Sigmoid colon (tissue), 7 donors: ENCODE results near the gene RAB13. TPM values are rescaled to one million over a fixed set of nuclear protein-coding genes. Genes with fewer than 3 reads are reported as not detected.

ENCODE experiments used
- DNase-seq: peaks from one replicate; pipeline ENCODE4 v3.0.0-alpha.2; 2019
- H3K27ac ChIP-seq, 4 donors: fragments of 200-600 bp; sonication (generic); one replicate each; pipeline ENCODE4 v1.5.1; 2016 to 2019; ENCODE audit warnings: mild to moderate bottlenecking in 1 of 4
- H3K27me3 ChIP-seq, 3 donors: fragments of 200-600 bp; sonication (generic); one replicate each; pipeline ENCODE4 v1.5.1; 2019; ENCODE audit warnings: mild to moderate bottlenecking in 1 of 3
- H3K36me3 ChIP-seq, 4 donors: fragments of 200-600 bp; sonication (generic); one replicate each; pipeline ENCODE4 v1.5.1; 2016 to 2019
- H3K4me1 ChIP-seq, 4 donors: fragments of 200-600 bp; sonication (generic); one replicate each; pipeline ENCODE4 v1.5.1; 2017 to 2019
- H3K4me3 ChIP-seq, 4 donors: fragments of 200-600 bp; sonication (generic); one replicate each; pipeline ENCODE4 v1.5.1; 2017 to 2019; ENCODE audit warnings: mild to moderate bottlenecking in 2 of 4, moderate library complexity in 1 of 4
- H3K9me3 ChIP-seq, 4 donors: fragments of 200-600 bp in 3 of 4; sonication (generic) in 3 of 4; one replicate each; pipeline versions ENCODE4 v1.5.1 to v1.6.1; 2013 to 2019
- EP300 ChIP-seq, 4 donors: sonication (generic); formaldehyde crosslinking; IDR thresholded peaks; one replicate each; pipeline ENCODE4 v1.6.1; 2017; ENCODE audit warnings: antibody characterized with exemption in 4 of 4
- POLR2A ChIP-seq, 2 donors: fragments of 450-650 bp; IDR thresholded peaks; one replicate each; pipeline ENCODE4 v1.6.1; 2016; ENCODE audit warnings: antibody characterized with exemption in 2 of 2, mild to moderate bottlenecking in 2 of 2, moderate library complexity in 2 of 2
- POLR2AphosphoS5 ChIP-seq, 4 donors: sonication (generic); formaldehyde crosslinking; IDR thresholded peaks; one replicate each; pipeline ENCODE4 v1.6.1; 2017; ENCODE audit warnings: antibody characterized with exemption in 4 of 4
- WGBS, 2 donors: extraction: QIAGEN DNeasy Blood & Tissue Kit; methylation state at CpG; one replicate each; pipeline ENCODE4 v1.1.7; 2013; 5-methylcytosine and 5-hydroxymethylcytosine counted together
- intact Hi-C: fragments of 100-400 bp; cut with DNase I; formaldehyde crosslinking; loops from one replicate; pipeline ENCODE4 v1.15.1; 2023
- polyA plus RNA-seq, 3 donors: library from polyadenylated mRNA; stranded (reverse); fragments of 200-250 nt; gene quantifications; one replicate each; pipeline ENCODE4 v1.2.3, GENCODE V29; 2013
- total RNA-seq, 4 donors: library from RNA; depleted of rRNA; stranded (reverse); fragments of >200 nt; gene quantifications; one replicate each; pipeline ENCODE4 v1.1.0, GENCODE V29; 2016
- TF ChIP-seq, protein P1 (sequence below), 4 experiments: fragments of 450-650 bp in 3 of 4; fragments of 200-600 bp in 1 of 4; IDR thresholded peaks; one replicate each; pipeline ENCODE4 v1.5.1; 2016 to 2019; ENCODE audit warnings: antibody characterized with exemption in 4 of 4, mild to moderate bottlenecking in 3 of 4, moderate library complexity in 2 of 4
- donor health status: healthy with polysubstance abuse.
- donor health status: Bipolar disorder and iron deficiency.
- donor health status: healthy.

RAB13 gene
- total and polyA plus RNA-seq, 7 donors: 34.1 to 275 (median 72.8) TPM

DNA sequence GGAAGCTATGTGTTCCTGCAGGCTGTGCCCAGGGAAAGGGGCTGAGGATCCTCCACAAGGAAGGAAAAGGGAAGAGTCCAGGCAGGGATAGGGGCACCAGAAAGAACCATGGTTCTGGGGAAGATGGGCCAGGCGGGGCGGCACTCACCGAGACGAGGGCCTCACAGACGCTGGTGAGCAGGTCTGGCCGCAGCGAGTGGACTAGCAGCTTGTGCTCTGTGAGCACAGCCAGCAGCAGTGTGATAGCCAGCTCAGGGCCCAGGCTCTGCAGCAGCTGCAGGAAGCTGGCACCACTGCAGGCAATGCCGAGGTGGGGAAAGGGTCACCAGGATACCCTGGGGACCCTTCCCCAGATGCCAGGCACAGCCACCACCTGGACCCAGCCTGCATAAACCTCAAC is 45.4 kb downstream of the RAB13 start:
- intact Hi-C loops: no loop called here
- Histone ChIP-seq H3K4me1 (peaks cover 0 to 22% (median 15%) of the 10 kb centered on the region in 4 donors), H3K36me3 (peaks cover 19 to 81% (median 42%) of the 10 kb centered on the region in 4 donors), H3K27me3 (no peaks in the 10 kb centered on the region), H3K27ac (no peak overlapping the region), H3K4me3 (no peak overlapping the region), H3K9me3 (no peaks in the 10 kb centered on the region)
- DNase-seq: no peak
- TF ChIP-seq POLR2A (IDR thresholded peaks at IDR 0.05) (no peak), POLR2AphosphoS5 (IDR thresholded peaks at IDR 0.05) (no peak), EP300 (IDR thresholded peaks at IDR 0.05) (no peak)
- WGBS, 2 donors: 94 to 96% methylated on average over 8 of the region's 8 CpGs

- Histone ChIP-seq H3K4me3 (no peak overlapping the region), H3K27ac (no peak overlapping the region), H3K36me3 (peaks cover 23 to 93% (median 54%) of the 10 kb centered on the region in 4 donors), H3K4me1 (peaks cover 0 to 10% (median 4%) of the 10 kb centered on the region in 4 donors), H3K9me3 (no peaks in the 10 kb centered on the region), H3K27me3 (no peaks in the 10 kb centered on the region)
- no peak for DNase-seq
- WGBS, 2 donors: 93 to 94% methylated on average over 12 of the region's 12 CpGs
- TF ChIP-seq EP300 (IDR thresholded peaks at IDR 0.05) (no peak), POLR2A (IDR thresholded peaks at IDR 0.05) (no peak), POLR2AphosphoS5 (IDR thresholded peaks at IDR 0.05) (no peak)
- TF ChIP-seq, protein P1, sequence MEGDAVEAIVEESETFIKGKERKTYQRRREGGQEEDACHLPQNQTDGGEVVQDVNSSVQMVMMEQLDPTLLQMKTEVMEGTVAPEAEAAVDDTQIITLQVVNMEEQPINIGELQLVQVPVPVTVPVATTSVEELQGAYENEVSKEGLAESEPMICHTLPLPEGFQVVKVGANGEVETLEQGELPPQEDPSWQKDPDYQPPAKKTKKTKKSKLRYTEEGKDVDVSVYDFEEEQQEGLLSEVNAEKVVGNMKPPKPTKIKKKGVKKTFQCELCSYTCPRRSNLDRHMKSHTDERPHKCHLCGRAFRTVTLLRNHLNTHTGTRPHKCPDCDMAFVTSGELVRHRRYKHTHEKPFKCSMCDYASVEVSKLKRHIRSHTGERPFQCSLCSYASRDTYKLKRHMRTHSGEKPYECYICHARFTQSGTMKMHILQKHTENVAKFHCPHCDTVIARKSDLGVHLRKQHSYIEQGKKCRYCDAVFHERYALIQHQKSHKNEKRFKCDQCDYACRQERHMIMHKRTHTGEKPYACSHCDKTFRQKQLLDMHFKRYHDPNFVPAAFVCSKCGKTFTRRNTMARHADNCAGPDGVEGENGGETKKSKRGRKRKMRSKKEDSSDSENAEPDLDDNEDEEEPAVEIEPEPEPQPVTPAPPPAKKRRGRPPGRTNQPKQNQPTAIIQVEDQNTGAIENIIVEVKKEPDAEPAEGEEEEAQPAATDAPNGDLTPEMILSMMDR (IDR thresholded peaks at IDR 0.05): no peak
- intact Hi-C loops: no loop called here
Observed at GRCh38 chr1:153939476-153939875, 46.7 kb downstream of the RAB13 start.

GRCh38 chr1:153938996-153939395 is 47.1 kb downstream of the RAB13 start:
- WGBS, 2 donors: 89 to 94% methylated on average over 3 of the region's 3 CpGs
- H3K36me3 ChIP-seq: peaks cover 28 to 97% (median 58%) of the 10 kb centered on the region in 4 donors

DNA sequence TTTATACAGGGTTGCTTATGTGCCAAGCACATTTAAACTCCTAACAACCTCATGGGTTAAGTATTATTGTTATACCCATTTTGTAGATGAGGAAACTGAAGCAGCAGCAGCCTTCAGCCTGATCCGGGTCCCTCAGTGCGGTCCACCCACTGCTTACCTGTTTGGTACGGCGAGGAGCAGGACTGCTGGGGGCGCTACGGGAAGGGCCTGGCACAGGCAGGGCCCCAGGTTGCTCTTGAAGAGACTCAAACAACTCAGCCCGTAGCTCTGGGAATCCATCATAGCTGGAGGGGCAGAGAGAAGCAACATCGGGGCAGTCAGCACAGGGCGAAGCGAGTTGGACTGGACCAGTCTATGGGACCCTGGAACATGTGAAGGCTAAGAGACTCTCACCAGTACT is 48.8 kb downstream of the RAB13 start:
- no peak for DNase-seq

More at GRCh38 chr1:153938996-153939395, 47.1 kb downstream of the RAB13 start:
- Histone ChIP-seq H3K9me3 (no peaks in the 10 kb centered on the region), H3K4me1 (peaks cover 0 to 5% (median 1%) of the 10 kb centered on the region in 4 donors), H3K27me3 (no peaks in the 10 kb centered on the region), H3K4me3 (no peak overlapping the region), H3K27ac (no peak overlapping the region)
- TF ChIP-seq EP300 (IDR thresholded peaks at IDR 0.05): no peak
- TF ChIP-seq POLR2A (IDR thresholded peaks at IDR 0.05): no peak
- TF ChIP-seq, protein P1 (IDR thresholded peaks at IDR 0.05): no peak
- no peak for TF ChIP-seq POLR2AphosphoS5 (IDR thresholded peaks at IDR 0.05)
- no peak for DNase-seq
- intact Hi-C loops: no loop called here

DNA sequence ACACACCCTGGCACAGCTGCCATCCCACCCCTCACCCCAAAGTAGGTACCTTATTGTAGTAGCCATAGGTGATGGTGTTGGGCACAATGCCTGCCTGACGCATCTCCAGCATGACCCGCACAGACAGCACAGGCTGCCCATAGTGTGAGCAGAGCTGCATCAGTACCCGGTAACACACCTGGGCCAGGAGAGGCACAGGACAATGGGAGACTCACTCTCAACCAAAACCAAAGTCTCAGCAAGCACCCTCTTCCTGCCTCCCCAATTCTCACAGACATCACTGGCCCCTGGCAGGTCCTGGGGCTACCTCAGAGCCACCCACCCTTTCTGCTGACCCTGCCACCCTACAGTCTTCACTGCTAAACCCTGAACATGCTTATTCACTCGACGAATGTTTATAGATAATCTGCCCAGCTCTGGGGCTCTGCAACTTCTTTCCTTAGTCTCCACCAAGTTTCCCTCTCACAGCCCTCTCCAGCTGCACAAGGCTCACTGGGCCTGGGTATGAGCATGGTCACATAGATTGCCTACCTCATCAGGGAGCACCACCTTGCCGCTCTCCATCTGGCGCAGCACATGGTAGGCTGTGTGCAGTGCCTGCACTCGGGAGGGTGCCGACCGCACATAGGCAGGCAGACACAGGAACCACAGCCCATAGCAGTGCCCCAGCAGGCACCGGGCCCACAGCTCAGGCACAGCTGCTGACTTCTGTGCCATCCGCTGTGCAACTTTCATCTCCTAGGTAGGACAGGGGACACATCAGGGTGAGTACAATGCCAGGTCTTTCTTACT is 49.9 kb downstream of the RAB13 start:
- WGBS, 2 donors: 97% methylated on average over 12 of the region's 12 CpGs
- intact Hi-C loops: no loop called here

More for the DNA sequence above, 48.8 kb downstream of the RAB13 start:
- TF ChIP-seq, protein P1 (IDR thresholded peaks at IDR 0.05): no peak
- TF ChIP-seq EP300 (IDR thresholded peaks at IDR 0.05) (no peak), POLR2A (IDR thresholded peaks at IDR 0.05) (no peak), POLR2AphosphoS5 (IDR thresholded peaks at IDR 0.05) (no peak)
- intact Hi-C loops: no loop called here
- H3K4me3 ChIP-seq: no peak overlapping the region
- H3K9me3 ChIP-seq: no peaks in the 10 kb centered on the region
- no peaks in the 10 kb centered on the region for H3K27me3 ChIP-seq
- peaks cover 43 to 98% (median 70%) of the 10 kb centered on the region in 4 donors for H3K36me3 ChIP-seq
- H3K4me1 ChIP-seq: no peaks in the 10 kb centered on the region
- H3K27ac ChIP-seq: no peak overlapping the region
- 96 to 98% methylated on average over 10 of the region's 10 CpGs for whole genome bisulfite sequencing, 2 donors

More for the DNA sequence above, 49.9 kb downstream of the RAB13 start:
- DNase-seq: peak; percentile 29
- Histone ChIP-seq H3K36me3 (peaks cover 43 to 96% (median 70%) of the 10 kb centered on the region in 4 donors), H3K4me3 (no peak overlapping the region), H3K4me1 (no peaks in the 10 kb centered on the region), H3K27me3 (no peaks in the 10 kb centered on the region), H3K9me3 (no peaks in the 10 kb centered on the region), H3K27ac (no peak overlapping the region)
- TF ChIP-seq EP300 (IDR thresholded peaks at IDR 0.05) (no peak), POLR2AphosphoS5 (IDR thresholded peaks at IDR 0.05) (no peak), POLR2A (IDR thresholded peaks at IDR 0.05) (no peak)
- TF ChIP-seq, protein P1 (IDR thresholded peaks at IDR 0.05): no peak
